Measurements from ENCODE around the gene CLSTN2. TPM values are rescaled to one million over a fixed set of nuclear protein-coding genes. Genes with fewer than 3 reads are reported as not detected.

Gene CLSTN2
- total and polyA plus RNA-seq, 2 of the 8 experiments (the other 6 are each of a cell fraction or from before 2014, with no cell fraction given), result 0.39 to 0.52 TPM

- no peak overlapping the region for H4K5ac ChIP-seq (ENCODE audit: insufficient read length, low read depth, low read length)
- no peak overlapping the region for H3K14ac ChIP-seq (ENCODE audit: insufficient read length)
- no peak overlapping the region for H3K23ac ChIP-seq (ENCODE audit: insufficient read length)
- H2AK5ac ChIP-seq (ENCODE audit: low read depth, low read length), result no peak overlapping the region
- H3K79me2 ChIP-seq (ENCODE audit: control insufficient read depth in 1 of 2, insufficient read depth in 2 of 2, low read length in 2 of 2), result no peaks in the 10 kb centered on the region
- no peak overlapping the region for H2AFZ ChIP-seq (ENCODE audit: low read length)
- H2BK5ac ChIP-seq (ENCODE audit: low read depth, low read length), result no peak overlapping the region
- TF ChIP-seq CEBPB (IDR thresholded peaks at IDR 0.05; ENCODE audit: low read depth, low read length) (no peak), POLR2AphosphoS5 (IDR thresholded peaks at IDR 0.05; ENCODE audit: low read depth, low read length) (no peak), ASH2L (IDR thresholded peaks at IDR 0.05; ENCODE audit: low read length) (no peak), SAP30 (IDR thresholded peaks at IDR 0.05; ENCODE audit: insufficient read depth, insufficient replicate concordance, low read length) (no peak), ZNF274 (IDR thresholded peaks at IDR 0.05; ENCODE audit: borderline replicate concordance, extremely low read depth, low read length) (no peak), RNF2 (IDR thresholded peaks at IDR 0.05; ENCODE audit: borderline replicate concordance, low read depth, low read length, missing control alignments, poor library complexity, severe bottlenecking) (no peak), NANOG (IDR thresholded peaks at IDR 0.05; ENCODE audit: insufficient read depth, low read depth, low read length, poor library complexity, severe bottlenecking) (no peak), BACH1 (IDR thresholded peaks at IDR 0.05; ENCODE audit: low read length) (no peak), BRCA1 (IDR thresholded peaks at IDR 0.05; ENCODE audit: low read depth, low read length) (no peak), SIX5 (IDR thresholded peaks at IDR 0.05; ENCODE audit: low read depth, low read length) (no peak), HDAC6 (IDR thresholded peaks at IDR 0.05; ENCODE audit: low read depth, low read length) (no peak), CTBP2 (IDR thresholded peaks at IDR 0.05; ENCODE audit: borderline replicate concordance, insufficient read depth, insufficient read length, low read length) (no peak), CBX5 (IDR thresholded peaks at IDR 0.05; ENCODE audit: low read depth, low read length) (no peak)
- no peak overlapping the region for H2BK120ac ChIP-seq (replicated peaks; ENCODE audit: low read depth, low read length)
- peaks cover 0 to 3% (median 1%) of the 10 kb centered on the region in 4 experiments; a peak in 4 of 7 replicates for H3K4me1 ChIP-seq (replicated peaks in 1 of 4; ENCODE audit: control insufficient read depth in 3 of 4, insufficient read depth in 4 of 4, low read length in 3 of 4)
- H3K4me3 ChIP-seq (ENCODE audit: extremely low read depth in 1 of 4, insufficient read depth in 2 of 4, low read depth in 3 of 4, low read length in 4 of 4), result no peak overlapping the region
- H3K36me3 ChIP-seq (ENCODE audit: control insufficient read depth in 2 of 4, insufficient read depth in 4 of 4, low read length in 3 of 4), result no peaks in the 10 kb centered on the region
- no peaks in the 10 kb centered on the region for H3K9me3 ChIP-seq (ENCODE audit: insufficient read depth in 2 of 2, low read depth in 1 of 2, low read length in 1 of 2)
- H3K18ac ChIP-seq (ENCODE audit: extremely low read depth, low read length), result no peak overlapping the region
- no peak overlapping the region for H3K9ac ChIP-seq (replicated peaks in 1 of 4; ENCODE audit: extremely low read depth in 1 of 4, low read depth in 3 of 4, low read length in 3 of 4)
- H3K79me1 ChIP-seq (ENCODE audit: low read depth, low read length), result no peaks in the 10 kb centered on the region
- H2BK15ac ChIP-seq (ENCODE audit: low read length), result no peak overlapping the region
- DNase-seq (ENCODE audit: low read depth in 1 of 2, low spot score in 2 of 2), result no peak
- H4K91ac ChIP-seq (replicated peaks; ENCODE audit: insufficient read length, low read length), result no peak overlapping the region
- no peaks in the 10 kb centered on the region for H3K23me2 ChIP-seq (ENCODE audit: low read depth, low read length)
- no peak overlapping the region for H3K4me2 ChIP-seq (ENCODE audit: insufficient read depth in 1 of 2, low read depth in 2 of 2, low read length in 2 of 2)
- H3K27me3 ChIP-seq (replicated peaks in 1 of 4; ENCODE audit: control insufficient read depth in 3 of 4, extremely low read depth in 1 of 4, insufficient read depth in 3 of 4, low read length in 3 of 4), result no peaks in the 10 kb centered on the region
- H3K4ac ChIP-seq (replicated peaks; ENCODE audit: insufficient read length, low read depth, low read length), result no peak overlapping the region
- no peak overlapping the region for H2BK20ac ChIP-seq (ENCODE audit: low read length)
- H3K27ac ChIP-seq (ENCODE audit: low read depth, low read length), result no peak overlapping the region
- H4K20me1 ChIP-seq (replicated peaks in 1 of 2; ENCODE audit: control insufficient read depth in 1 of 2, insufficient read depth in 2 of 2, low read length in 2 of 2), result no peaks in the 10 kb centered on the region
- no peak overlapping the region for H2BK12ac ChIP-seq (ENCODE audit: low read depth, low read length)
- no peak overlapping the region for H3K56ac ChIP-seq (replicated peaks; ENCODE audit: insufficient read length, low read depth, low read length)
- no peak for FAIRE-seq
- H4K8ac ChIP-seq (ENCODE audit: extremely low read depth, insufficient read depth, low read length), result no peak overlapping the region
- ChIA-PET POLR2A (ENCODE audit: partially characterized antibody) (no interaction called here), CTCF (ENCODE audit: partially characterized antibody) (interaction anchor here (0.6 kb wide), 1 partner anchor 46 kb away, joined by 4 read pairs; no protein-coding TSS in a partner anchor)
These were observed 531.0 kb downstream of the CLSTN2 start for GRCh38 chr3:140465988-140466387.

Measured in H1 (cell line).